GM12878 (cell line): ENCODE results near the gene DCAF6. TPM values are rescaled to one million over a fixed set of nuclear protein-coding genes. Genes with fewer than 3 reads are reported as not detected.

Experiments
- ATAC-seq: fragments of 200-7000 bp; cut with Tn5 transposase; 3 replicates; pipeline ENCODE4 v1.9.1; 2020; ENCODE audit warnings: mild to moderate bottlenecking, moderate library complexity
- BruUV-seq: library from RNA; stranded (reverse); fragments of 400-500 nt; replicated peaks from 2 replicates; lab custom pipeline; 2021; lab: Mats Ljungman, UMichigan
- CTCF ChIA-PET: fragments of 300-600 bp; sonication (Branson Sonifier 250); formaldehyde crosslinking; extraction: SDS; loops from one replicate; lab custom pipeline; 2021; ENCODE audit warnings: inconsistent platforms; lab: Yijun Ruan, JAX
- POLR2A ChIA-PET: fragments of 350-600 bp; formaldehyde crosslinking; extraction: SDS; loops from one replicate; lab custom pipeline; 2021; ENCODE audit warnings: inconsistent platforms; lab: Charles Lee
- RAD21 ChIA-PET: fragments of 300-600 bp; sonication (Branson Sonifier 250); formaldehyde crosslinking; loops from one replicate; lab custom pipeline; 2023; ENCODE audit warnings: antibody characterized with exemption; ENCODE audit not compliant: unreplicated experiment; lab: Charles Lee
- SMC1A ChIA-PET: fragments of 300-600 bp; sonication (Branson Sonifier 250); formaldehyde crosslinking; loops from one replicate; lab custom pipeline; 2023; ENCODE audit not compliant: unreplicated experiment, uncharacterized antibody; lab: Charles Lee
- DNase-seq: peaks from one replicate; pipeline ENCODE4 v3.0.0-alpha.2; 2011; ENCODE audit warnings: low read depth, low spot score
- FAIRE-seq: peaks from 3 replicates; lab custom pipeline; 2011; peaks lifted over from hg19 to GRCh38; lab: Jason Lieb, UNC
- H2AFZ ChIP-seq: 2 replicates; pipeline ENCODE4 v1.6.0; 2011; ENCODE audit warnings: low read depth, low read length, control low read depth; ENCODE audit not compliant: control insufficient read depth
- H3K27ac ChIP-seq: 2 replicates; pipeline ENCODE4 v1.5.1; 2011; ENCODE audit warnings: control low read depth; ENCODE audit not compliant: control insufficient read depth, insufficient read depth
- H3K27me3 ChIP-seq, 2 experiments: replicated peaks in 1 of 2; 2 replicates each; pipeline versions ENCODE4 v1.6.0 to v1.6.1; 2011; ENCODE audit warnings: low read length in 1 of 2; ENCODE audit not compliant: control insufficient read depth in 2 of 2, insufficient read depth in 2 of 2
- H3K36me3 ChIP-seq, 2 experiments: 2 replicates each; pipeline ENCODE4 v1.5.1; 2011; ENCODE audit warnings: low read length in 1 of 2; ENCODE audit not compliant: control insufficient read depth in 2 of 2, insufficient read depth in 2 of 2
- H3K4me1 ChIP-seq: 2 replicates; pipeline ENCODE4 v1.6.1; 2011; ENCODE audit warnings: mild to moderate bottlenecking, low read length, moderate library complexity, mixed read lengths; ENCODE audit not compliant: control insufficient read depth, insufficient read depth
- H3K4me2 ChIP-seq: 2 replicates; pipeline ENCODE4 v1.6.0; 2011; ENCODE audit warnings: control low read depth; ENCODE audit not compliant: control insufficient read depth, insufficient read depth
- H3K4me3 ChIP-seq: fragments of 200-600 bp; sonication (generic); 2 replicates; pipeline ENCODE4 v1.5.1; 2016
- H3K79me2 ChIP-seq: 2 replicates; pipeline ENCODE4 v1.6.0; 2011; ENCODE audit warnings: low read length; ENCODE audit not compliant: control insufficient read depth, insufficient read depth
- H3K9ac ChIP-seq: 2 replicates; pipeline ENCODE4 v1.8.0; 2011; ENCODE audit warnings: low read length, control low read depth, mixed read lengths; ENCODE audit not compliant: control insufficient read depth, insufficient read depth
- H3K9me3 ChIP-seq: replicated peaks from 3 replicates; pipeline ENCODE4 v1.5.1; 2011; ENCODE audit warnings: mild to moderate bottlenecking, low read length; ENCODE audit not compliant: control insufficient read depth, insufficient read depth
- H4K20me1 ChIP-seq: 2 replicates; pipeline ENCODE4 v1.6.0; 2011; ENCODE audit not compliant: control insufficient read depth, insufficient read depth
- RB1 ChIP-seq: fragments of 450-650 bp; formaldehyde crosslinking; IDR thresholded peaks from 2 replicates; pipeline ENCODE4 v1.6.1; 2017; ENCODE audit warnings: mild to moderate bottlenecking, borderline replicate concordance
- RUNX3 ChIP-seq: IDR thresholded peaks from 2 replicates; pipeline ENCODE4 v1.6.1; 2012; ENCODE audit warnings: low read length, inconsistent platforms
- WGBS: methylation state at CpG from one replicate; pipeline ENCODE4 v1.1.6; 2016; ENCODE audit warnings: low lambda C conversion rate; ENCODE audit not compliant: insufficient replicate concordance, insufficient coverage; ENCODE audit errors: missing lambda C conversion rate; 5-methylcytosine and 5-hydroxymethylcytosine counted together
- in situ Hi-C: fragments of 300-500 bp; cut with MboI; formaldehyde crosslinking; loops from 9 replicates; pipeline ENCODE4 v1.14.3; 2018; ENCODE audit warnings: mixed read lengths
- intact Hi-C: fragments of 100-400 bp; cut with micrococcal nuclease; formaldehyde crosslinking; loops from one replicate; pipeline ENCODE4 v1.14.2; 2022; ENCODE audit not compliant: unreplicated experiment
- polyA plus RNA-seq, 11 experiments: library from polyadenylated mRNA; depleted of rRNA in 4 of 11; unstranded in 6 of 11; stranded (reverse) in 5 of 11; fragments of >200 nt; fragmentation: Nextera tagmentation in 4 of 11; fragmentation: Illumina TruSeq in 1 of 11; extraction: Ambion mirVana in 4 of 11; extraction: Trizol in 1 of 11; gene quantifications; 1 replicate in 1 of 11; 2 replicates in 10 of 11; pipeline versions ENCODE4 v1.2.1 to v1.2.3, GENCODE V29; 2011 to 2016; ENCODE audit warnings: inconsistent platforms in 2 of 11, missing spikeins in 2 of 11, low read depth in 1 of 11
- total RNA-seq, 4 experiments: library from RNA; depleted of rRNA in 3 of 4; stranded (reverse); fragments of >200 nt in 3 of 4; fragmentation: Illumina TruSeq in 1 of 4; extraction: Trizol in 1 of 4; gene quantifications; 2 replicates each; pipeline versions ENCODE4 v1.2.1 to v1.2.3, GENCODE V29; 2013 to 2021
- TF ChIP-seq, protein P1 (sequence below): fragments of 450-650 bp; formaldehyde crosslinking; IDR thresholded peaks from 2 replicates; pipeline ENCODE4 v1.5.0; 2022; ENCODE audit warnings: mild to moderate bottlenecking, missing genetic modification characterization
- TF ChIP-seq, protein P2 (sequence below): fragments of 450-650 bp; IDR thresholded peaks from 2 replicates; pipeline ENCODE4 v1.6.1; 2017; ENCODE audit warnings: antibody characterized with exemption, mild to moderate bottlenecking, moderate library complexity
- TF ChIP-seq, protein P3 (sequence below): IDR thresholded peaks from 2 replicates; pipeline ENCODE4 v1.6.1; 2012; ENCODE audit warnings: low read depth, low read length, improper control_type of control experiment
- TF ChIP-seq, protein P4 (sequence below): fragments of 450-650 bp; IDR thresholded peaks from 2 replicates; pipeline ENCODE4 v1.6.1; 2016; ENCODE audit warnings: mild to moderate bottlenecking, moderate library complexity, borderline replicate concordance
- TF ChIP-seq, protein P5 (sequence below): fragments of 450-650 bp; IDR thresholded peaks from 2 replicates; pipeline ENCODE4 v1.6.1; 2016; ENCODE audit warnings: mild to moderate bottlenecking

The DCAF6 gene
- total and polyA plus RNA-seq, 10 of the 15 experiments (the other 5 are each of a cell fraction or from before 2014, with no cell fraction given), result 11.4 to 62.7 (median 33.0) TPM

DNA sequence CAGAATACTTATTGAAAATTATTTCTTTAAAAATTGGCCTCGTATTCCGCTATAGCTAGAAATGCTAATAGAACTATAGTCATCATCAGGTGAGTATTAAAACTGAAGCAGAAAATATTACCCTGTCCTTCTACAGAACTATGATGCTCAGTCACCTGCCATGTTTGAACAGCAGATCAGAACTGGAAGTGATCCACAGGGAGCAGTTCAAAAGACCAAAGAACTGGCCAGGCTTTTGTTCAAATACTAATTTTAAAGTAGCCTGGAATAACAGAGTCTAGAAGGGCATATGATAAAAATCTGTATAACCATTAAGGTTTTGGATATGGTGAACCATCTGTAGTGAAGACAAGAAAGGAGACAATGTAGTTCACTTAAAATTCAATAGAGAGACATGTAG, 105.9 kb downstream of the DCAF6 start (continued):
- TF ChIP-seq, protein P1, sequence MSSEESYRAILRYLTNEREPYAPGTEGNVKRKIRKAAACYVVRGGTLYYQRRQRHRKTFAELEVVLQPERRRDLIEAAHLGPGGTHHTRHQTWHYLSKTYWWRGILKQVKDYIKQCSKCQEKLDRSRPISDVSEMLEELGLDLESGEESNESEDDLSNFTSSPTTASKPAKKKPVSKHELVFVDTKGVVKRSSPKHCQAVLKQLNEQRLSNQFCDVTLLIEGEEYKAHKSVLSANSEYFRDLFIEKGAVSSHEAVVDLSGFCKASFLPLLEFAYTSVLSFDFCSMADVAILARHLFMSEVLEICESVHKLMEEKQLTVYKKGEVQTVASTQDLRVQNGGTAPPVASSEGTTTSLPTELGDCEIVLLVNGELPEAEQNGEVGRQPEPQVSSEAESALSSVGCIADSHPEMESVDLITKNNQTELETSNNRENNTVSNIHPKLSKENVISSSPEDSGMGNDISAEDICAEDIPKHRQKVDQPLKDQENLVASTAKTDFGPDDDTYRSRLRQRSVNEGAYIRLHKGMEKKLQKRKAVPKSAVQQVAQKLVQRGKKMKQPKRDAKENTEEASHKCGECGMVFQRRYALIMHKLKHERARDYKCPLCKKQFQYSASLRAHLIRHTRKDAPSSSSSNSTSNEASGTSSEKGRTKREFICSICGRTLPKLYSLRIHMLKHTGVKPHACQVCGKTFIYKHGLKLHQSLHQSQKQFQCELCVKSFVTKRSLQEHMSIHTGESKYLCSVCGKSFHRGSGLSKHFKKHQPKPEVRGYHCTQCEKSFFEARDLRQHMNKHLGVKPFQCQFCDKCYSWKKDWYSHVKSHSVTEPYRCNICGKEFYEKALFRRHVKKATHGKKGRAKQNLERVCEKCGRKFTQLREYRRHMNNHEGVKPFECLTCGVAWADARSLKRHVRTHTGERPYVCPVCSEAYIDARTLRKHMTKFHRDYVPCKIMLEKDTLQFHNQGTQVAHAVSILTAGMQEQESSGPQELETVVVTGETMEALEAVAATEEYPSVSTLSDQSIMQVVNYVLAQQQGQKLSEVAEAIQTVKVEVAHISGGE (CRISPR knock-in tag), result no peak

DNA sequence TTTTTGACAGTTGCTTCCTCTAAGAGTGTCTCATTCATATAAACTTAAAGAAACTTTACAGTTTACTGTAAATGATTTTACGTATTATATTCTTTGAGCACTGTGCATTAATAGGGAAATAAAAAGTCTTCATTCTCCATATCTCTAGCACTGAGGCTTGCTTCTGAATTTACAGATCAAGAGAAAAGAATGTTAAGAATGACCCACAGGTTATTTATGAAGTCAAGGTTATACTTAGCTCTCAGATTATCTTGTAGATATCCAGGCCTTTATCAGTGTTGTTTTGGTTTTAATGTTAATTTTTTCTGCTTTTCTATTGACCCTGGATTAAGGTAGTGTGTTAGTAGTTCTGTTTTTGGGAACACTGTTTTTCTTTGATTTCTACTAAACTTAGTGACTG, 108.8 kb downstream of the DCAF6 start:
- in situ Hi-C loops, result no loop called here
- intact Hi-C loops, result no loop called here
- Histone ChIP-seq H3K4me2 (no peak overlapping the region), H3K79me2 (no peaks in the 10 kb centered on the region), H4K20me1 (no peaks in the 10 kb centered on the region), H2AFZ (no peak overlapping the region), H3K4me3 (no peak overlapping the region), H3K4me1 (no peaks in the 10 kb centered on the region), H3K36me3 (peaks cover 0 to 2% of the 10 kb centered on the region in 2 experiments; a peak in 1 of 4 replicates), H3K9me3 (no peaks in the 10 kb centered on the region), H3K27me3 (no peaks in the 10 kb centered on the region), H3K27ac (no peak overlapping the region), H3K9ac (no peak overlapping the region)
- POLR2A ChIA-PET, result no interaction called here
- no peak for DNase-seq
- RAD21 ChIA-PET, result no interaction called here
- FAIRE-seq, result peak; percentile 27
- CTCF ChIA-PET, result interaction anchor here (0.5 to 1.9 kb wide), 2 partner anchors 37 to 184 kb away, joined by 3 to 5 read pairs; no protein-coding TSS in a partner anchor
- no peak for ATAC-seq
- no TSS peak for BruUV-seq
- 96% methylated on average over 1 of the region's 1 CpG for WGBS
- SMC1A ChIA-PET, result no interaction called here
- TF ChIP-seq, protein P2, sequence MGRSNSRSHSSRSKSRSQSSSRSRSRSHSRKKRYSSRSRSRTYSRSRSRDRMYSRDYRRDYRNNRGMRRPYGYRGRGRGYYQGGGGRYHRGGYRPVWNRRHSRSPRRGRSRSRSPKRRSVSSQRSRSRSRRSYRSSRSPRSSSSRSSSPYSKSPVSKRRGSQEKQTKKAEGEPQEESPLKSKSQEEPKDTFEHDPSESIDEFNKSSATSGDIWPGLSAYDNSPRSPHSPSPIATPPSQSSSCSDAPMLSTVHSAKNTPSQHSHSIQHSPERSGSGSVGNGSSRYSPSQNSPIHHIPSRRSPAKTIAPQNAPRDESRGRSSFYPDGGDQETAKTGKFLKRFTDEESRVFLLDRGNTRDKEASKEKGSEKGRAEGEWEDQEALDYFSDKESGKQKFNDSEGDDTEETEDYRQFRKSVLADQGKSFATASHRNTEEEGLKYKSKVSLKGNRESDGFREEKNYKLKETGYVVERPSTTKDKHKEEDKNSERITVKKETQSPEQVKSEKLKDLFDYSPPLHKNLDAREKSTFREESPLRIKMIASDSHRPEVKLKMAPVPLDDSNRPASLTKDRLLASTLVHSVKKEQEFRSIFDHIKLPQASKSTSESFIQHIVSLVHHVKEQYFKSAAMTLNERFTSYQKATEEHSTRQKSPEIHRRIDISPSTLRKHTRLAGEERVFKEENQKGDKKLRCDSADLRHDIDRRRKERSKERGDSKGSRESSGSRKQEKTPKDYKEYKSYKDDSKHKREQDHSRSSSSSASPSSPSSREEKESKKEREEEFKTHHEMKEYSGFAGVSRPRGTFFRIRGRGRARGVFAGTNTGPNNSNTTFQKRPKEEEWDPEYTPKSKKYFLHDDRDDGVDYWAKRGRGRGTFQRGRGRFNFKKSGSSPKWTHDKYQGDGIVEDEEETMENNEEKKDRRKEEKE, result no peak
- TF ChIP-seq RUNX3 (no peak), RB1 (no peak)
- TF ChIP-seq, protein P3, sequence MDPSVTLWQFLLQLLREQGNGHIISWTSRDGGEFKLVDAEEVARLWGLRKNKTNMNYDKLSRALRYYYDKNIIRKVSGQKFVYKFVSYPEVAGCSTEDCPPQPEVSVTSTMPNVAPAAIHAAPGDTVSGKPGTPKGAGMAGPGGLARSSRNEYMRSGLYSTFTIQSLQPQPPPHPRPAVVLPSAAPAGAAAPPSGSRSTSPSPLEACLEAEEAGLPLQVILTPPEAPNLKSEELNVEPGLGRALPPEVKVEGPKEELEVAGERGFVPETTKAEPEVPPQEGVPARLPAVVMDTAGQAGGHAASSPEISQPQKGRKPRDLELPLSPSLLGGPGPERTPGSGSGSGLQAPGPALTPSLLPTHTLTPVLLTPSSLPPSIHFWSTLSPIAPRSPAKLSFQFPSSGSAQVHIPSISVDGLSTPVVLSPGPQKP, result no peak
- TF ChIP-seq, protein P4, sequence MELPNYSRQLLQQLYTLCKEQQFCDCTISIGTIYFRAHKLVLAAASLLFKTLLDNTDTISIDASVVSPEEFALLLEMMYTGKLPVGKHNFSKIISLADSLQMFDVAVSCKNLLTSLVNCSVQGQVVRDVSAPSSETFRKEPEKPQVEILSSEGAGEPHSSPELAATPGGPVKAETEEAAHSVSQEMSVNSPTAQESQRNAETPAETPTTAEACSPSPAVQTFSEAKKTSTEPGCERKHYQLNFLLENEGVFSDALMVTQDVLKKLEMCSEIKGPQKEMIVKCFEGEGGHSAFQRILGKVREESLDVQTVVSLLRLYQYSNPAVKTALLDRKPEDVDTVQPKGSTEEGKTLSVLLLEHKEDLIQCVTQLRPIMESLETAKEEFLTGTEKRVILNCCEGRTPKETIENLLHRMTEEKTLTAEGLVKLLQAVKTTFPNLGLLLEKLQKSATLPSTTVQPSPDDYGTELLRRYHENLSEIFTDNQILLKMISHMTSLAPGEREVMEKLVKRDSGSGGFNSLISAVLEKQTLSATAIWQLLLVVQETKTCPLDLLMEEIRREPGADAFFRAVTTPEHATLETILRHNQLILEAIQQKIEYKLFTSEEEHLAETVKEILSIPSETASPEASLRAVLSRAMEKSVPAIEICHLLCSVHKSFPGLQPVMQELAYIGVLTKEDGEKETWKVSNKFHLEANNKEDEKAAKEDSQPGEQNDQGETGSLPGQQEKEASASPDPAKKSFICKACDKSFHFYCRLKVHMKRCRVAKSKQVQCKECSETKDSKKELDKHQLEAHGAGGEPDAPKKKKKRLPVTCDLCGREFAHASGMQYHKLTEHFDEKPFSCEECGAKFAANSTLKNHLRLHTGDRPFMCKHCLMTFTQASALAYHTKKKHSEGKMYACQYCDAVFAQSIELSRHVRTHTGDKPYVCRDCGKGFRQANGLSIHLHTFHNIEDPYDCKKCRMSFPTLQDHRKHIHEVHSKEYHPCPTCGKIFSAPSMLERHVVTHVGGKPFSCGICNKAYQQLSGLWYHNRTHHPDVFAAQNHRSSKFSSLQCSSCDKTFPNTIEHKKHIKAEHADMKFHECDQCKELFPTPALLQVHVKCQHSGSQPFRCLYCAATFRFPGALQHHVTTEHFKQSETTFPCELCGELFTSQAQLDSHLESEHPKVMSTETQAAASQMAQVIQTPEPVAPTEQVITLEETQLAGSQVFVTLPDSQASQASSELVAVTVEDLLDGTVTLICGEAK, result no peak
- TF ChIP-seq, protein P5, sequence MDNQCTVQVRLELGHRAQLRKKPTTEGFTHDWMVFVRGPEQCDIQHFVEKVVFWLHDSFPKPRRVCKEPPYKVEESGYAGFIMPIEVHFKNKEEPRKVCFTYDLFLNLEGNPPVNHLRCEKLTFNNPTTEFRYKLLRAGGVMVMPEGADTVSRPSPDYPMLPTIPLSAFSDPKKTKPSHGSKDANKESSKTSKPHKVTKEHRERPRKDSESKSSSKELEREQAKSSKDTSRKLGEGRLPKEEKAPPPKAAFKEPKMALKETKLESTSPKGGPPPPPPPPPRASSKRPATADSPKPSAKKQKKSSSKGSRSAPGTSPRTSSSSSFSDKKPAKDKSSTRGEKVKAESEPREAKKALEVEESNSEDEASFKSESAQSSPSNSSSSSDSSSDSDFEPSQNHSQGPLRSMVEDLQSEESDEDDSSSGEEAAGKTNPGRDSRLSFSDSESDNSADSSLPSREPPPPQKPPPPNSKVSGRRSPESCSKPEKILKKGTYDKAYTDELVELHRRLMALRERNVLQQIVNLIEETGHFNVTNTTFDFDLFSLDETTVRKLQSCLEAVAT, result no peak
